ENCODE data around the gene OSBPL2.

The OSBPL2 gene

GRCh38 chr20:62289898-62290297 lies 51.6 kb downstream of the OSBPL2 start:
- no peak for FAIRE-seq
- no peak for TF ChIP-seq CTCF (IDR thresholded peaks at IDR 0.05; ENCODE audit: insufficient read depth, missing control alignments)
- no peak for DNase-seq (ENCODE audit: insufficient read length, low spot score)

DNA sequence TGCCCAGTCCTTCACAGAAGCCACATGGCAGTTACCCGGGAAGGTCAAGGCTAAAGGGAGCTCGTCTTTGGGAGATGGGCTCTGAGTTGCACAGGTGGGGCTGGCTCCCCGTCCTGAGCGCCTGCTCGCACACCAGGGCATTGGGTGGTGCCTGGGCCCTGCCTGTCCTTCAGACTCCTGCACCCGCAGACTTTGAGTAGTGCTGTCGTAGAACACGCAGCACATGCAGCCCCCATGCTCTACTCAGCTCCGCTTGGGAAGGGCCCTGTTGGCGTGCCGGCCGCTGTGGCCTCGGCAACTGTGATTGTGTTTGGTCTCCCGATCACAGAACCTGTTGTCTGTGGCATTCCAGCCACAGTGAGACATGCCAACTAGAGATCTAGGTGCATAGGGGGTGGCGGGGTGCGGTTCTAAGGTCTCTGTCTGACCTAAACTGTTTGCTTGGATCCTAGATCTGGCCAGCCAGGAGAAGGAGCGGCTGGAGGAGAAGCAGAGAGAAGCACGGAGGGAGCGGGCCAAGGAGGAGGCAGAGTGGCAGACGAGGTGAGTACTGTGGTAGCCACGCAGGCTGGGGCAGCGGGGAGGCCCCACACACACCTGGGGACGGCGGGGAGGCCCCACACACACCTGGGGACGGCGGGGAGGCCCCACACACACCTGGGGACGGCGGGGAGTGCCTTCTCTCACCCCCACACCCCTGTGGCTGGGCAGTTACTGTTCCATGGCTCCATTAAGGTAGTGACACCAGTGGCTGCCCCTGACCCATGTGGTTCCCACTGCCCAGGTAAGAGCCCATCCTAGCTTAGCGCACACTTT lies 53.1 kb downstream of the OSBPL2 start:
- DNase-seq (ENCODE audit: insufficient read length, low spot score) (no peak), FAIRE-seq (no peak)
- no peak for TF ChIP-seq CTCF (IDR thresholded peaks at IDR 0.05; ENCODE audit: insufficient read depth, missing control alignments)

DNA sequence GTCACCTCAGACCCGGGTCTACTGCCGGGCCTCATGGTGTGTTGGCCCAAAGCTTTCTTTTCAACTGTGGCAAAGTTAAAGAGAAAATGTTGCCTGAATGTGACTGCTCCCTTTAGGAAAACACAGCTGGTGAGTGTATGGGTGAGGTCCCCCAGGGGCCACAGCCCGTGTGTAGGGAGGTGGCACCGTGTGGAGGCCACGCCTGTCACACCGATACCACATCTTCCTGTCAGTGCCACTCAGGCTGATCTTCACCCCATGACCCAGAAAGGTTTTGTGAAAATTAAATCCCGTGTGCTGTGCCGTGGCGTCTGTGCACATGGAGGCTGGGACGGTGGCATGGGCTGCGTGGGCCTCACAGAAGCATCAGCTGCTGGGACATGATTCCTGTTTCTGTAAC lies 53.8 kb downstream of the OSBPL2 start:
- FAIRE-seq (no peak), DNase-seq (ENCODE audit: insufficient read length, low spot score) (no peak)
- TF ChIP-seq CTCF (IDR thresholded peaks at IDR 0.05; ENCODE audit: insufficient read depth, missing control alignments): no peak

DNA sequence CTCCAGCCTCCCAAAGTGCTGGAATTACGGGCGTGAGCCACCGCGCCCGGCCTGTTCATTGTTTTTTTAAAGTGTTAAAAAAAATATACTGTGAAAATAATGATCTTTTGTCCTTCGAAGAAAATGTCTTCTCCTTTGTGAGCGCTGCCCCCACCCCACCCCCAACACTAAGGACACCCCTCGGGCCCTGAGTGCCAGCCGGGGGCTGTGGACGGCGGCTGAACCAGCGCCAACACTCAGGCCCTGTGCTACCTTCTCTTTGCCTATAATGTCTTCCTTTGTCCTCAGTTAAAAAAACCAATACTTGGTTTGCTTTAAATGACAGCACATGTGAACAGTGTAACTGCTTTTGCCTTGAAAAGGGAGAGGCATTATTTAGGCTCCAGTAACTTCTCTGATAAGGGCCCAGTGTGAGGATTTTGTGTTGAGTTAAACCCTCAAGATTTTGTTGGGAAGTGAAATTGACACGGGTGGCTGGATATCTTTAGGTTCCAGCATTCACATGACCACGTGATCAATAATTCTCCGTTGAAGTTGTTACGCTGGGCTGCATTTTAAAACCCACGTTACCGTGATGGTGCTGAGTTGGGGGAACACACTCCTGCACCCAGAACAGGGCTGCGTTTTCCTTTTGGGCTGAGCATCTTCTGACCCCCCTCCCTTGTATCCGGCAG lies 54.9 kb downstream of the OSBPL2 start:
- DNase-seq (ENCODE audit: insufficient read length, low spot score) (no peak), FAIRE-seq (no peak)

GRCh38 chr20:62293946-62294345 lies 55.6 kb downstream of the OSBPL2 start:
- FAIRE-seq (no peak), DNase-seq (ENCODE audit: insufficient read length, low spot score) (no peak)
- TF ChIP-seq CTCF (IDR thresholded peaks at IDR 0.05; ENCODE audit: insufficient read depth, missing control alignments): no peak

More for the DNA sequence above, 54.9 kb downstream of the OSBPL2 start:
- TF ChIP-seq CTCF (IDR thresholded peaks at IDR 0.05; ENCODE audit: insufficient read depth, missing control alignments): no peak

DNA sequence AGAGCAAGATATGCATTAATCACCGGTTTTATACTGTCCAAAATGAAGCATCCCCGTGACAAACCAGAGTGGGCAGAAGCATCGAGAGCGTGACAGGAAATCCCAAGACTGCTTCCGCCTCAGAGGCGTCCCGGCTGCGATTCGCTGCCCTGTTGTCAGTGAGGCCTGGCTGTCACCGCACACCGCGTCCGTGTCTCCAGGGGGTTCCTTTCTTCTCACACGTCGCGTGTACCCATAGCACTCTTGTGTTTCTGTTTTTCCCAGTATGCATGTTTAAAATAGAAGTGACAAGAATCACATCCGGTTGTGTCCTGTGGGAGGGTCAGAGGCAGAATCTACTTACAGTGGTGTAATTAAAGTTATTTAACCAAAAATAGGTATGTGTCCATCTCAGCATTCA lies 56.2 kb downstream of the OSBPL2 start:
- FAIRE-seq (no peak), DNase-seq (ENCODE audit: insufficient read length, low spot score) (no peak)
- TF ChIP-seq CTCF (IDR thresholded peaks at IDR 0.05; ENCODE audit: insufficient read depth, missing control alignments): no peak
